ENCODE results near the gene CLCA1. TPM values are rescaled to one million over a fixed set of nuclear protein-coding genes. Genes with fewer than 3 reads are reported as not detected.

Gene CLCA1
- total RNA-seq, 1 experiment from 2014 or later, result not detected

DNA sequence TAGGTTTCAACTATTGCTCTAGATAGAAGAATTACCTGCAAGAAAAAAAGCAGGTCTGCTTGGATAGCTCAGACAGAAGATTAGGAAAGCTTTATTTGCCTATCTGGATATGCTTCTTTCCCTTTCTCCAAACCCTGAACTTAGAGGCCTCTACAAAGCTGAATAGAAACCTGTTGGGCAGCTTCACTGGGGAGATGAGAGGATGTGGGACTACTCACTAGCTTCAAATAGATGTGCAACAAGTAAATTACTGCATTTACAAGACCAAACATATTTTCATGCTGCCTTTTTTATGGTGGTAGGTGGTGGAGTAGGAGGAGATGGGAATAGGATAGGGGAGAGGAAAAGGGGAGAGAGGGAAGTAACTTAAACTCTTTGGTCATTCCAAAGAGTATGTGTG, 38.4 kb upstream of the CLCA1 start:
- Mint-ChIP-seq H3K4me3 (no peak overlapping the region), H3K27me3 (ENCODE audit: low read depth) (no peaks in the 10 kb centered on the region; the same call in 1 of the 2 replicates), H3K4me1 (no peaks in the 10 kb centered on the region), H3K9me3 (no peaks in the 10 kb centered on the region), H3K27ac (no peak overlapping the region), H3K36me3 (ENCODE audit: insufficient read depth in 1 of 3, low read depth in 3 of 3) (no peaks in the 10 kb centered on the region)
- no peak overlapping the region for H2AK5ac ChIP-seq (ENCODE audit: insufficient read length, low read length)
- H3K4me2 ChIP-seq (ENCODE audit: insufficient read depth, insufficient read length, low read length), result no peak overlapping the region
- H3K23ac ChIP-seq (ENCODE audit: insufficient read length, low read depth, low read length), result no peak overlapping the region
- no peak overlapping the region for H3K18ac ChIP-seq (ENCODE audit: insufficient read length, low read depth, low read length)
- no peak overlapping the region for H3T11ph ChIP-seq (ENCODE audit: low read length)
- no peak overlapping the region for H4K8ac ChIP-seq (replicated peaks; ENCODE audit: insufficient read length, low read depth, low read length)
- no peak overlapping the region for H2BK15ac ChIP-seq (ENCODE audit: low read depth, low read length)
- no peak overlapping the region for H3K4ac ChIP-seq (ENCODE audit: low read depth, low read length)
- H3K56ac ChIP-seq (ENCODE audit: insufficient read length, low read depth, low read length), result no peak overlapping the region
- no peak overlapping the region for H4K5ac ChIP-seq (ENCODE audit: insufficient read length, low read depth, low read length)
- TF ChIP-seq, protein P1, sequence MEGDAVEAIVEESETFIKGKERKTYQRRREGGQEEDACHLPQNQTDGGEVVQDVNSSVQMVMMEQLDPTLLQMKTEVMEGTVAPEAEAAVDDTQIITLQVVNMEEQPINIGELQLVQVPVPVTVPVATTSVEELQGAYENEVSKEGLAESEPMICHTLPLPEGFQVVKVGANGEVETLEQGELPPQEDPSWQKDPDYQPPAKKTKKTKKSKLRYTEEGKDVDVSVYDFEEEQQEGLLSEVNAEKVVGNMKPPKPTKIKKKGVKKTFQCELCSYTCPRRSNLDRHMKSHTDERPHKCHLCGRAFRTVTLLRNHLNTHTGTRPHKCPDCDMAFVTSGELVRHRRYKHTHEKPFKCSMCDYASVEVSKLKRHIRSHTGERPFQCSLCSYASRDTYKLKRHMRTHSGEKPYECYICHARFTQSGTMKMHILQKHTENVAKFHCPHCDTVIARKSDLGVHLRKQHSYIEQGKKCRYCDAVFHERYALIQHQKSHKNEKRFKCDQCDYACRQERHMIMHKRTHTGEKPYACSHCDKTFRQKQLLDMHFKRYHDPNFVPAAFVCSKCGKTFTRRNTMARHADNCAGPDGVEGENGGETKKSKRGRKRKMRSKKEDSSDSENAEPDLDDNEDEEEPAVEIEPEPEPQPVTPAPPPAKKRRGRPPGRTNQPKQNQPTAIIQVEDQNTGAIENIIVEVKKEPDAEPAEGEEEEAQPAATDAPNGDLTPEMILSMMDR (conservative IDR thresholded peaks at IDR 0.05), result no peak
- no peak overlapping the region for H2BK120ac ChIP-seq (ENCODE audit: low read depth, low read length, poor library complexity, severe bottlenecking)
- H4K20me1 ChIP-seq (ENCODE audit: control insufficient read depth, insufficient read depth, insufficient read length), result no peaks in the 10 kb centered on the region
- H3K79me1 ChIP-seq (ENCODE audit: insufficient read depth, low read depth, low read length, poor library complexity, severe bottlenecking), result no peaks in the 10 kb centered on the region
- H2BK5ac ChIP-seq (ENCODE audit: insufficient read length, low read length), result no peak overlapping the region
- no peak overlapping the region for H3K27ac ChIP-seq (ENCODE audit: insufficient read length, low read depth, low read length)
- no peak overlapping the region for H2AFZ ChIP-seq (ENCODE audit: low read length)
- no peak for DNase-seq
- no peaks in the 10 kb centered on the region for H3K79me2 ChIP-seq (ENCODE audit: insufficient read depth, low read length)
- H3K4me1 ChIP-seq (ENCODE audit: insufficient read depth, low read length), result no peaks in the 10 kb centered on the region
- H2BK20ac ChIP-seq (ENCODE audit: low read depth, low read length, poor library complexity, severe bottlenecking), result no peak overlapping the region
- H3K9ac ChIP-seq (ENCODE audit: extremely low read depth, insufficient read length, low read length), result no peak overlapping the region
- no peak overlapping the region for H4K91ac ChIP-seq (ENCODE audit: insufficient read length, low read depth, low read length)
- no peak overlapping the region for H2BK12ac ChIP-seq (ENCODE audit: insufficient read length, low read depth, low read length)
- no peak overlapping the region for H3K14ac ChIP-seq (ENCODE audit: insufficient read depth, low read length)
- no peaks in the 10 kb centered on the region for H3K23me2 ChIP-seq (ENCODE audit: insufficient read length, low read depth, low read length, poor library complexity, severe bottlenecking)
- no peaks in the 10 kb centered on the region for H3K27me3 ChIP-seq (ENCODE audit: insufficient read depth, low read length)
- H3K9me3 ChIP-seq (ENCODE audit: control insufficient read depth, low read depth, low read length), result no peaks in the 10 kb centered on the region

Measured in H9 (cell line).